Liver (tissue), 9 donors: Measurements from ENCODE around the gene DOCK2. TPM values are rescaled to one million over a fixed set of nuclear protein-coding genes. Genes with fewer than 3 reads are reported as not detected.

Source experiments
- DNase-seq: peaks from one replicate; pipeline ENCODE4 v3.0.0-alpha.2; 2017; ENCODE audit warnings: low spot score
- H3K27ac ChIP-seq, 2 donors: one replicate each; pipeline ENCODE4 v1.7.0; 2013; ENCODE audit warnings: inconsistent platforms in 2 of 2, low read length in 2 of 2, control low read depth in 1 of 2, low read depth in 1 of 2, mild to moderate bottlenecking in 1 of 2
- H3K27me3 ChIP-seq, 4 donors: one replicate each; pipeline versions ENCODE4 v1.6.1 to v1.7.0; 2013; ENCODE audit warnings: low read length in 3 of 4, inconsistent platforms in 1 of 4, mild to moderate bottlenecking in 1 of 4, moderate library complexity in 1 of 4; ENCODE audit not compliant: control insufficient read depth in 4 of 4, insufficient read depth in 4 of 4
- H3K36me3 ChIP-seq, 4 donors: one replicate each; pipeline versions ENCODE4 v1.6.1 to v1.7.0; 2013; ENCODE audit warnings: low read length in 3 of 4, mild to moderate bottlenecking in 3 of 4, low read depth in 1 of 4, moderate library complexity in 1 of 4; ENCODE audit not compliant: control insufficient read depth in 4 of 4, insufficient read depth in 3 of 4
- H3K4me1 ChIP-seq, 4 donors: one replicate each; pipeline versions ENCODE4 v1.6.1 to v1.7.0; 2013; ENCODE audit warnings: low read length in 3 of 4, mild to moderate bottlenecking in 3 of 4, moderate library complexity in 1 of 4; ENCODE audit not compliant: control insufficient read depth in 4 of 4, insufficient read depth in 4 of 4
- H3K4me3 ChIP-seq, 3 donors: one replicate each; pipeline versions ENCODE4 v1.6.1 to v1.7.0; 2013; ENCODE audit warnings: low read length in 3 of 3, control low read depth in 1 of 3, low read depth in 1 of 3, mild to moderate bottlenecking in 1 of 3
- H3K9ac ChIP-seq, 2 donors: one replicate each; pipeline ENCODE4 v1.7.0; 2013; ENCODE audit warnings: low read length in 2 of 2, mild to moderate bottlenecking in 2 of 2, moderate library complexity in 2 of 2, control low read depth in 1 of 2, low read depth in 1 of 2
- H3K9me3 ChIP-seq, 4 donors: one replicate each; pipeline versions ENCODE4 v1.6.1 to v1.7.0; 2013; ENCODE audit warnings: low read length in 3 of 4; ENCODE audit not compliant: control insufficient read depth in 4 of 4
- CTCF ChIP-seq: fragments of 150-350 bp; IDR thresholded peaks from 2 replicates; pipeline ENCODE4 v1.5.1; 2017; ENCODE audit warnings: improper control_type of control experiment, low read depth, low read length; ENCODE audit not compliant: missing input control
- FOXA2 ChIP-seq: IDR thresholded peaks from 2 replicates; pipeline ENCODE4 v1.6.1; 2016; ENCODE audit warnings: antibody characterized with exemption
- HNF4A ChIP-seq, 2 donors: conservative IDR thresholded peaks; 2 replicates each; pipeline ENCODE4 v1.6.1; 2016; ENCODE audit warnings: antibody characterized with exemption in 2 of 2, mild to moderate bottlenecking in 2 of 2
- HNF4G ChIP-seq: IDR thresholded peaks from 2 replicates; pipeline ENCODE4 v1.6.1; 2016; ENCODE audit warnings: antibody characterized with exemption
- JUND ChIP-seq, 2 donors: IDR thresholded peaks; 2 replicates each; pipeline ENCODE4 v1.6.1; 2016; ENCODE audit warnings: antibody characterized with exemption in 2 of 2
- REST ChIP-seq: IDR thresholded peaks from 2 replicates; pipeline ENCODE4 v1.6.1; 2016; ENCODE audit warnings: antibody characterized with exemption, mild to moderate bottlenecking
- TAF1 ChIP-seq: conservative IDR thresholded peaks from 2 replicates; pipeline ENCODE4 v1.6.1; 2016; ENCODE audit warnings: antibody characterized with exemption, mild to moderate bottlenecking
- YY1 ChIP-seq: IDR thresholded peaks from 2 replicates; pipeline ENCODE4 v1.6.1; 2016; ENCODE audit warnings: antibody characterized with exemption, mild to moderate bottlenecking
- ZBTB33 ChIP-seq: IDR thresholded peaks from 2 replicates; pipeline ENCODE4 v1.6.1; 2016; ENCODE audit warnings: antibody characterized with exemption
- WGBS: extraction: QIAGEN DNeasy Blood & Tissue Kit; methylation state at CpG from one replicate; pipeline ENCODE4 v1.1.7; 2013; 5-methylcytosine and 5-hydroxymethylcytosine counted together
- polyA plus RNA-seq, 2 donors: library from polyadenylated mRNA; stranded (reverse) in 1 of 2; unstranded in 1 of 2; fragments of 200-250 nt in 1 of 2; fragments of >200 nt in 1 of 2; fragmentation: Nextera tagmentation in 1 of 2; extraction: Ambion mirVana in 1 of 2; gene quantifications; one replicate each; pipeline versions ENCODE4 v1.2.1 to v1.2.3, GENCODE V29; 2013 to 2015
- total RNA-seq, 2 donors: library from RNA; depleted of rRNA; stranded (reverse); fragments of >200 nt; gene quantifications; one replicate each; pipeline ENCODE4 v1.2.3, GENCODE V29; 2014
- donor health status: healthy.
- donor health status: healthy.
- donor health status: healthy.
- donor health status: healthy.
- donor health status: healthy.

Gene DOCK2
- total and polyA plus RNA-seq, 4 donors, result 2.3 to 26.6 (median 8.2) TPM

- no peaks in the 10 kb centered on the region for H3K36me3 ChIP-seq
- H3K9ac ChIP-seq, result no peak overlapping the region
- DNase-seq, result no peak
- H3K27ac ChIP-seq, result no peak overlapping the region
- H3K4me3 ChIP-seq, result no peak overlapping the region
- H3K4me1 ChIP-seq, result no peaks in the 10 kb centered on the region
- 97% methylated on average over 3 of the region's 3 CpGs for WGBS
- H3K27me3 ChIP-seq, result peaks cover 0 to 2% (median 0%) of the 10 kb centered on the region in 4 donors
- TF ChIP-seq YY1 (no peak), TAF1 (no peak), FOXA2 (no peak), ZBTB33 (no peak), HNF4A (conservative IDR thresholded peaks at IDR 0.05) (no peak)
- no peaks in the 10 kb centered on the region for H3K9me3 ChIP-seq
Observed at GRCh38 chr5:169840405-169840804, 203.3 kb downstream of the DOCK2 start.

GRCh38 chr5:169842699-169843098 is 205.6 kb downstream of the DOCK2 start:
- Histone ChIP-seq H3K36me3 (no peaks in the 10 kb centered on the region), H3K9ac (no peak overlapping the region), H3K27ac (no peak overlapping the region), H3K9me3 (no peaks in the 10 kb centered on the region), H3K4me3 (no peak overlapping the region), H3K27me3 (no peaks in the 10 kb centered on the region), H3K4me1 (no peaks in the 10 kb centered on the region)
- DNase-seq, result no peak
- TF ChIP-seq JUND (IDR thresholded peaks at IDR 0.05), result no peak
- TF ChIP-seq FOXA2, result no peak
- no peak for TF ChIP-seq REST
- no peak for TF ChIP-seq HNF4G
- TF ChIP-seq CTCF, result no peak
- no peak for TF ChIP-seq ZBTB33
